HepG2 (cell line): ENCODE measurements around the gene DSCAML1. TPM values are rescaled to one million over a fixed set of nuclear protein-coding genes. Genes with fewer than 3 reads are reported as not detected.

ENCODE experiments used
- HNRNPL ChIP-seq: fragments of 200-400 bp; formaldehyde crosslinking; IDR thresholded peaks from 2 replicates; pipeline ENCODE4 v1.6.1; 2017; ENCODE audit warnings: mild to moderate bottlenecking, low read depth, low read length
- MIER3 ChIP-seq: IDR thresholded peaks from 2 replicates; pipeline ENCODE4 v1.6.1; 2016; ENCODE audit warnings: missing compliant biosample characterization, borderline replicate concordance
- NFIB ChIP-seq: sonication (generic); formaldehyde crosslinking; IDR thresholded peaks from 2 replicates; pipeline ENCODE4 v1.9.0; 2021; ENCODE audit warnings: missing genetic modification reagents, mild to moderate bottlenecking, borderline replicate concordance
- RCOR2 ChIP-seq: IDR thresholded peaks from 2 replicates; pipeline ENCODE4 v1.6.1; 2016; ENCODE audit warnings: missing biosample characterization, missing genetic modification reagents
- RERE ChIP-seq: IDR thresholded peaks from 2 replicates; pipeline ENCODE4 v1.6.1; 2016; ENCODE audit warnings: low read depth, missing genetic modification reagents, missing compliant biosample characterization
- RNF2 ChIP-seq: fragments of 450-650 bp; conservative IDR thresholded peaks from 2 replicates; pipeline ENCODE4 v1.6.1; 2016; ENCODE audit warnings: low read depth
- SMAD3 ChIP-seq: sonication (generic); formaldehyde crosslinking; IDR thresholded peaks from 2 replicates; pipeline ENCODE4 v1.4.0; 2020; ENCODE audit warnings: missing genetic modification reagents
- TAF1 ChIP-seq: sonication (generic); formaldehyde crosslinking; IDR thresholded peaks from 2 replicates; pipeline ENCODE4 v1.4.0; 2020; ENCODE audit warnings: missing genetic modification reagents
- ZBTB49 ChIP-seq: sonication (generic); formaldehyde crosslinking; IDR thresholded peaks from 2 replicates; pipeline ENCODE4 v1.4.0; 2020; ENCODE audit warnings: missing genetic modification reagents, borderline replicate concordance
- ZFP36L2 ChIP-seq: sonication (generic); formaldehyde crosslinking; IDR thresholded peaks from 2 replicates; pipeline ENCODE4 v1.4.0; 2020; ENCODE audit warnings: missing genetic modification reagents
- ZNF773 ChIP-seq: sonication (generic); formaldehyde crosslinking; IDR thresholded peaks from 2 replicates; pipeline ENCODE4 v1.4.0; 2020; ENCODE audit warnings: missing genetic modification reagents, borderline replicate concordance
- polyA plus RNA-seq, 8 experiments: library from polyadenylated mRNA; depleted of rRNA in 3 of 8; stranded (reverse) in 7 of 8; unstranded in 1 of 8; fragments of >200 nt; fragmentation: Illumina TruSeq in 4 of 8; extraction: Trizol in 4 of 8; gene quantifications; 2 replicates each; pipeline versions ENCODE4 v1.2.1 to v1.2.3, GENCODE V29; 2011 to 2016; ENCODE audit warnings: low read depth in 4 of 8, missing spikeins in 1 of 8, mixed read lengths in 1 of 8; ENCODE audit not compliant: insufficient read depth in 1 of 8
- total RNA-seq, 5 experiments: library from RNA; depleted of rRNA; stranded (reverse); fragments of >200 nt; fragmentation: Illumina TruSeq; extraction: Trizol; gene quantifications; 2 replicates each; pipeline ENCODE4 v1.2.3, GENCODE V29; 2016; ENCODE audit warnings: low read depth in 1 of 5
- TF ChIP-seq, protein P1 (sequence below): sonication (generic); formaldehyde crosslinking; IDR thresholded peaks from 2 replicates; pipeline ENCODE4 v1.4.0; 2020; ENCODE audit warnings: missing genetic modification reagents, mild to moderate bottlenecking, borderline replicate concordance
- TF ChIP-seq, protein P2 (sequence below): sonication (generic); formaldehyde crosslinking; conservative IDR thresholded peaks from 2 replicates; pipeline ENCODE4 v1.8.1; 2023; ENCODE audit warnings: missing genetic modification reagents
- TF ChIP-seq, protein P3 (sequence below): sonication (generic); formaldehyde crosslinking; IDR thresholded peaks from 2 replicates; pipeline ENCODE4 v1.4.0; 2020; ENCODE audit warnings: missing genetic modification reagents, borderline replicate concordance

Gene DSCAML1
- total and polyA plus RNA-seq, 2 of the 13 experiments (the other 11 are each of a cell fraction or from before 2014, with no cell fraction given): 0.29 to 0.40 TPM

- no peak for TF ChIP-seq RERE (CRISPR knock-in tag)
- no peak for TF ChIP-seq MIER3 (CRISPR knock-in tag)
- no peak for TF ChIP-seq ZBTB49 (CRISPR knock-in tag)
- no peak for TF ChIP-seq ZNF773
- TF ChIP-seq, protein P1, sequence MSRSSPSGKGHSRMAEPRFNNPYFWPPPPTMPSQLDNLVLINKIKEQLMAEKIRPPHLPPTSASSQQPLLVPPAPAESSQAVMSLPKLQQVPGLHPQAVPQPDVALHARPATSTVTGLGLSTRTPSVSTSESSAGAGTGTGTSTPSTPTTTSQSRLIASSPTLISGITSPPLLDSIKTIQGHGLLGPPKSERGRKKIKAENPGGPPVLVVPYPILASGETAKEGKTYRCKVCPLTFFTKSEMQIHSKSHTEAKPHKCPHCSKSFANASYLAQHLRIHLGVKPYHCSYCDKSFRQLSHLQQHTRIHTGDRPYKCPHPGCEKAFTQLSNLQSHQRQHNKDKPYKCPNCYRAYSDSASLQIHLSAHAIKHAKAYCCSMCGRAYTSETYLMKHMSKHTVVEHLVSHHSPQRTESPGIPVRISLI (CRISPR knock-in tag): no peak
- TF ChIP-seq RCOR2 (CRISPR knock-in tag): no peak
- no peak for TF ChIP-seq RNF2
- TF ChIP-seq ZFP36L2: no peak
- no peak for TF ChIP-seq HNRNPL
- TF ChIP-seq NFIB: no peak
- TF ChIP-seq, protein P2, sequence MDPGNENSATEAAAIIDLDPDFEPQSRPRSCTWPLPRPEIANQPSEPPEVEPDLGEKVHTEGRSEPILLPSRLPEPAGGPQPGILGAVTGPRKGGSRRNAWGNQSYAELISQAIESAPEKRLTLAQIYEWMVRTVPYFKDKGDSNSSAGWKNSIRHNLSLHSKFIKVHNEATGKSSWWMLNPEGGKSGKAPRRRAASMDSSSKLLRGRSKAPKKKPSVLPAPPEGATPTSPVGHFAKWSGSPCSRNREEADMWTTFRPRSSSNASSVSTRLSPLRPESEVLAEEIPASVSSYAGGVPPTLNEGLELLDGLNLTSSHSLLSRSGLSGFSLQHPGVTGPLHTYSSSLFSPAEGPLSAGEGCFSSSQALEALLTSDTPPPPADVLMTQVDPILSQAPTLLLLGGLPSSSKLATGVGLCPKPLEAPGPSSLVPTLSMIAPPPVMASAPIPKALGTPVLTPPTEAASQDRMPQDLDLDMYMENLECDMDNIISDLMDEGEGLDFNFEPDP (CRISPR knock-in tag): no peak
- no peak for TF ChIP-seq SMAD3 (CRISPR knock-in tag)
- TF ChIP-seq TAF1 (CRISPR knock-in tag): no peak
- TF ChIP-seq, protein P3, sequence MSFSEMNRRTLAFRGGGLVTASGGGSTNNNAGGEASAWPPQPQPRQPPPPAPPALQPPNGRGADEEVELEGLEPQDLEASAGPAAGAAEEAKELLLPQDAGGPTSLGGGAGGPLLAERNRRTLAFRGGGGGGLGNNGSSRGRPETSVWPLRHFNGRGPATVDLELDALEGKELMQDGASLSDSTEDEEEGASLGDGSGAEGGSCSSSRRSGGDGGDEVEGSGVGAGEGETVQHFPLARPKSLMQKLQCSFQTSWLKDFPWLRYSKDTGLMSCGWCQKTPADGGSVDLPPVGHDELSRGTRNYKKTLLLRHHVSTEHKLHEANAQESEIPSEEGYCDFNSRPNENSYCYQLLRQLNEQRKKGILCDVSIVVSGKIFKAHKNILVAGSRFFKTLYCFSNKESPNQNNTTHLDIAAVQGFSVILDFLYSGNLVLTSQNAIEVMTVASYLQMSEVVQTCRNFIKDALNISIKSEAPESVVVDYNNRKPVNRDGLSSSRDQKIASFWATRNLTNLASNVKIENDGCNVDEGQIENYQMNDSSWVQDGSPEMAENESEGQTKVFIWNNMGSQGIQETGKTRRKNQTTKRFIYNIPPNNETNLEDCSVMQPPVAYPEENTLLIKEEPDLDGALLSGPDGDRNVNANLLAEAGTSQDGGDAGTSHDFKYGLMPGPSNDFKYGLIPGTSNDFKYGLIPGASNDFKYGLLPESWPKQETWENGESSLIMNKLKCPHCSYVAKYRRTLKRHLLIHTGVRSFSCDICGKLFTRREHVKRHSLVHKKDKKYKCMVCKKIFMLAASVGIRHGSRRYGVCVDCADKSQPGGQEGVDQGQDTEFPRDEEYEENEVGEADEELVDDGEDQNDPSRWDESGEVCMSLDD (CRISPR knock-in tag): no peak
- TF ChIP-seq, all 625 proteins: peak for 0
These were observed 133.6 kb downstream of the DSCAML1 start (continued) for GRCh38 chr11:117663414-117663813.
